Measurements from ENCODE around the gene PCSK2. TPM values are rescaled to one million over a fixed set of nuclear protein-coding genes. Genes with fewer than 3 reads are reported as not detected.

The PCSK2 gene
- total RNA-seq (2014; rRNA removed; shearing (Covaris generic); ENCODE audit: low replicate concordance), result not detected in 2 replicates

DNA sequence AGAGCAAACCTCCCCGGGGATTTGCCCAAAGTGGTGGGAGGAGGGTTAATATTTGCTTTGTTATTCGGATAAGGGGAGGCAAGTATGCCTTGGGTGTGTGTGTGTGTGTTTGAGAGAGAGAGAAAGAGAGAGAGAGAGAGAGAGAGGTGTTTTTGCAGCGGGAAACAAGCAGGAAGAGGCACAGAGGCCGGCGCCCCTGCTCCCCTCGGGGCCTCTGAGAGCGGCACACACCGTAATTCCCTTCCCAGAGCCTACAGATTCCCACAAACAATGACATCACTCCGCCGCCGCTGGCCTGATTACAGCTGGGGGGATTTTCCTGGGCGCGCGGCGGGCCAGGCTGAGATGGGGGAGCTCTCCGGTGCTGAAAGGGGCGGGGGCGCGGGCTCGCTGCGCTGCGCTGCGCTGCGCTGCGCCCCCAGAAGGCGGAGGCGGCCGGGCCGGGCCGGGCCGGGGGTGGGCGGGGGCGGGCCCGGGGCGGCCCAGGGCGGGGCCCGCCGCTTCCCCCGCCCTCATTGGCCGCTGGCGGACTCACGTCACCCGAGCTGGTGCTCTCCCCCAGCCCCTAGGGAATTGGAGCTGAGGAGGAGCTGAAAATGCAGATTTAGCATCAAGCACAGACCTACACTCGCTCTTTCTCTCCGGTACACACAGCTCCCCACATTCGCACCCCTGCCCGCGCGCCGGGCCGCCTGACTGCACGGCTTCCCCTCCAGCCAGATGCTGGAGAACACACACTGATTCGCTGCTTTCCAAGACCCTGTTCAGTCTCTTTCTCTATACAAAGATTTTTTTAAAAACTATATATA is at the start of gene PCSK2:
Gene PCSK2, plus strand, starts transcription at position 631 of the 809 bp plus-strand sequence. CDS start 266 bp downstream, outside the sequence.
- Histone ChIP-seq H3K27me3 (ENCODE audit: low read length) (no peaks in the 10 kb centered on the region), H3K4me2 (ENCODE audit: low read depth, low read length, poor library complexity, severe bottlenecking) (no peak within 1 kb of the TSS), H3K36me3 (ENCODE audit: insufficient read depth, low read length) (no peaks in the 10 kb centered on the region), H2AFZ (ENCODE audit: low read length) (no peak within 1 kb of the TSS), H4K20me1 (ENCODE audit: insufficient read depth, low read depth, low read length) (no peaks in the 10 kb centered on the region), H3K4me1 (ENCODE audit: low read length) (no peaks in the 10 kb centered on the region), H3K9me2 (replicated peaks; ENCODE audit: insufficient read depth, low read length) (no peaks in the 10 kb centered on the region), H3K9me3 (ENCODE audit: low read length) (no peaks in the 10 kb centered on the region), H3K79me2 (ENCODE audit: low read length) (no peaks in the 10 kb centered on the region), H3K27ac (ENCODE audit: low read length) (no peak within 1 kb of the TSS), H3K4me3 (ENCODE audit: low read length) (no peak within 1 kb of the TSS), H3K9ac (ENCODE audit: low read length) (no peak within 1 kb of the TSS)
- no peak for DNase-seq

DNA sequence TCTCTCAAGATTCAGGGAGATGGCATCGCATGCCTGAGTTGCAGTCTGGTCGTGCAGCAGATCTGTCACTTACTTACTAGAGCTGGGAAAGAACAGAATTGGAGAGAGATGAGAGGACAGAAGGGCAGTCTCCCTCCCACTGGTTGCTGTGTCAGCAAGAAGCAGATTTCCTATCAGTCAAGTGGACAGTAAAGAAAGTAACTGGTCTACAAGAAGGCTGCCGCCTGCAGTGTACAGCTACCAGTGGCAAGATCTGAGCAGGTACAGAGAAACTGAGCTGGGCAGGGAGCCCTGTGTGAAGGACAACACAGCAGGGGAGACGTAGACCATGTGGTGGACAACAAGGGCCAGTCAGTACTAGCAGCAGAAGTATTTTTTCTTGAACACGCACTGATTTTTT is 49.5 kb upstream of the PCSK2 start:
- DNase-seq, result no peak
- H3K4me2 ChIP-seq (ENCODE audit: low read depth, low read length, poor library complexity, severe bottlenecking), result no peak overlapping the region
- no peaks in the 10 kb centered on the region for H3K36me3 ChIP-seq (ENCODE audit: insufficient read depth, low read length)
- H4K20me1 ChIP-seq (ENCODE audit: insufficient read depth, low read depth, low read length), result no peaks in the 10 kb centered on the region
- H3K27ac ChIP-seq (ENCODE audit: low read length), result no peak overlapping the region
- peaks cover 6% of the 10 kb centered on the region for H3K9me3 ChIP-seq (ENCODE audit: low read length)
- H3K9me2 ChIP-seq (replicated peaks; ENCODE audit: insufficient read depth, low read length), result no peaks in the 10 kb centered on the region
- H3K4me3 ChIP-seq (ENCODE audit: low read length), result no peak overlapping the region
- H3K27me3 ChIP-seq (ENCODE audit: low read length), result no peaks in the 10 kb centered on the region
- no peaks in the 10 kb centered on the region for H3K79me2 ChIP-seq (ENCODE audit: low read length)
- H3K9ac ChIP-seq (ENCODE audit: low read length), result no peak overlapping the region
- H2AFZ ChIP-seq (ENCODE audit: low read length), result no peak overlapping the region
- no peaks in the 10 kb centered on the region for H3K4me1 ChIP-seq (ENCODE audit: low read length)

DNA sequence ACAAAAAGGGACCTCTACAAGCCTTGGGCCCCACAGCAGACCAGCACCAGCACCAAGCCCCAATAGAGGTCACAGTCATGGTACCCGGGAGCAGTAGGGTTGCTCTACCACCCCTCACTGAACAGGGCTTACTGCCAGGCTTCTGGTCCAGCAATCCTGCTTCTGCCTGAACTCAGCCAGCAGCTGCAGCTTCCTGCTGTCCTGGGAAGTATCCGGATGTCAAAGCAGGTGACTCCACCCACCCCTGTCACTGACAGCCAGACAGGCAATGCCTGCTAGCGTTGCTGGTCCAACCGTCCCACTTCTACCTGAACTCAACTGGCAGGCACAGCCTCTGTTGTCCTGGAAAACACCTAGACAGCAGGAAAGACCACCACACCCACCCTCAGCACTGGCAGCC is 47.0 kb upstream of the PCSK2 start:
- Histone ChIP-seq H3K9ac (ENCODE audit: low read length) (no peak overlapping the region), H3K4me2 (ENCODE audit: low read depth, low read length, poor library complexity, severe bottlenecking) (no peak overlapping the region), H3K9me2 (replicated peaks; ENCODE audit: insufficient read depth, low read length) (no peaks in the 10 kb centered on the region), H4K20me1 (ENCODE audit: insufficient read depth, low read depth, low read length) (no peaks in the 10 kb centered on the region), H3K27ac (ENCODE audit: low read length) (no peak overlapping the region), H3K79me2 (ENCODE audit: low read length) (no peaks in the 10 kb centered on the region), H3K4me3 (ENCODE audit: low read length) (no peak overlapping the region), H3K27me3 (ENCODE audit: low read length) (no peaks in the 10 kb centered on the region), H2AFZ (ENCODE audit: low read length) (no peak overlapping the region), H3K9me3 (ENCODE audit: low read length) (peaks cover 6% of the 10 kb centered on the region), H3K36me3 (ENCODE audit: insufficient read depth, low read length) (no peaks in the 10 kb centered on the region), H3K4me1 (ENCODE audit: low read length) (no peaks in the 10 kb centered on the region)
- DNase-seq, result no peak

DNA sequence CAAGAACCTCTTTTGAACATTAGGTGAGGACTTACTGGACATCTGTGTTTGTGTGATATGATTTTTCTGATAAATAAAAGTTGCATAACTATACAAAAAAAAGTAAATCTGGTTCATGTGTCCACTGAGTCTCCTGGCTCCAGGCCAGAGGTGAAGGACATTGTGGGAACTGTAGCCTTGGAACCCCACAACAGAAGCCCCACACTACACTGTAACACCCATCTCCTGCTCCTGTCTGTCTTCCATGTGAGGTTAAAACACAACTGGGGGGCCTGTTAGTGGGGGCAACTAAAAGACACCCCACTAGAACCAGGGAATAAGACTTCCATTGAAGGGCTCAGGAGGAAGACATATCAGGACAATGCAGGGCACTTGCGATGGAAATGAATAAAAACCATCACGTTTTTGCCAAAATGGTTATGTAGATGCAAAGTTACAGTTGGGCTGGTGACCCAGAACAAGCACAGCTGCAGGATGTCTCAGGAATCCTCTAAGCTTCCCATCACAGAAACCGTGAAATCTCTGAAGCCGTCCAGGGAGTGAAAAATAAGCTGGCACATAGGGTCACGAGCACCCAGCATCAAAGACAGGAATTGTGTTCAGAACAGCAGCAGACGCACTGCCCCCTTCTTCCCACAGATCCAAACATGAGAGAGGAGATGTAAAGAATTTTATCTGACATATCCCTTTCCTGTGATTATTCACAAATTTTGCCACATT is 36.7 kb upstream of the PCSK2 start:
- H3K4me2 ChIP-seq (ENCODE audit: low read depth, low read length, poor library complexity, severe bottlenecking), result no peak overlapping the region
- no peaks in the 10 kb centered on the region for H3K9me3 ChIP-seq (ENCODE audit: low read length)
- no peaks in the 10 kb centered on the region for H3K27me3 ChIP-seq (ENCODE audit: low read length)
- H4K20me1 ChIP-seq (ENCODE audit: insufficient read depth, low read depth, low read length), result no peaks in the 10 kb centered on the region
- no peak overlapping the region for H3K9ac ChIP-seq (ENCODE audit: low read length)
- no peak overlapping the region for H2AFZ ChIP-seq (ENCODE audit: low read length)
- DNase-seq, result no peak
- no peak overlapping the region for H3K27ac ChIP-seq (ENCODE audit: low read length)
- H3K79me2 ChIP-seq (ENCODE audit: low read length), result no peaks in the 10 kb centered on the region
- no peaks in the 10 kb centered on the region for H3K36me3 ChIP-seq (ENCODE audit: insufficient read depth, low read length)
- no peaks in the 10 kb centered on the region for H3K9me2 ChIP-seq (replicated peaks; ENCODE audit: insufficient read depth, low read length)
- no peaks in the 10 kb centered on the region for H3K4me1 ChIP-seq (ENCODE audit: low read length)
- H3K4me3 ChIP-seq (ENCODE audit: low read length), result no peak overlapping the region

- H3K9ac ChIP-seq (ENCODE audit: low read length), result no peak overlapping the region
- H3K36me3 ChIP-seq (ENCODE audit: insufficient read depth, low read length), result no peaks in the 10 kb centered on the region
- H3K9me2 ChIP-seq (replicated peaks; ENCODE audit: insufficient read depth, low read length), result no peaks in the 10 kb centered on the region
- H3K4me3 ChIP-seq (ENCODE audit: low read length), result no peak overlapping the region
- no peaks in the 10 kb centered on the region for H3K79me2 ChIP-seq (ENCODE audit: low read length)
- no peaks in the 10 kb centered on the region for H3K9me3 ChIP-seq (ENCODE audit: low read length)
- no peak overlapping the region for H2AFZ ChIP-seq (ENCODE audit: low read length)
- H4K20me1 ChIP-seq (ENCODE audit: insufficient read depth, low read depth, low read length), result no peaks in the 10 kb centered on the region
- H3K4me1 ChIP-seq (ENCODE audit: low read length), result no peaks in the 10 kb centered on the region
- DNase-seq, result no peak
- H3K27ac ChIP-seq (ENCODE audit: low read length), result no peak overlapping the region
- H3K4me2 ChIP-seq (ENCODE audit: low read depth, low read length, poor library complexity, severe bottlenecking), result no peak overlapping the region
- no peaks in the 10 kb centered on the region for H3K27me3 ChIP-seq (ENCODE audit: low read length)
These were observed 29.8 kb upstream of the PCSK2 start for GRCh38 chr20:17197041-17197440.

GRCh38 chr20:17202030-17202429 is 24.8 kb upstream of the PCSK2 start:
- H3K36me3 ChIP-seq (ENCODE audit: insufficient read depth, low read length), result no peaks in the 10 kb centered on the region
- no peak overlapping the region for H3K4me3 ChIP-seq (ENCODE audit: low read length)
- no peak overlapping the region for H3K9ac ChIP-seq (ENCODE audit: low read length)
- no peaks in the 10 kb centered on the region for H3K9me2 ChIP-seq (replicated peaks; ENCODE audit: insufficient read depth, low read length)
- H2AFZ ChIP-seq (ENCODE audit: low read length), result no peak overlapping the region
- no peaks in the 10 kb centered on the region for H3K27me3 ChIP-seq (ENCODE audit: low read length)
- H4K20me1 ChIP-seq (ENCODE audit: insufficient read depth, low read depth, low read length), result no peaks in the 10 kb centered on the region
- no peak overlapping the region for H3K4me2 ChIP-seq (ENCODE audit: low read depth, low read length, poor library complexity, severe bottlenecking)
- H3K27ac ChIP-seq (ENCODE audit: low read length), result no peak overlapping the region
- H3K79me2 ChIP-seq (ENCODE audit: low read length), result no peaks in the 10 kb centered on the region
- H3K4me1 ChIP-seq (ENCODE audit: low read length), result no peaks in the 10 kb centered on the region
- no peaks in the 10 kb centered on the region for H3K9me3 ChIP-seq (ENCODE audit: low read length)
- DNase-seq, result no peak

GRCh38 chr20:17202673-17203072 is 24.2 kb upstream of the PCSK2 start:
- Histone ChIP-seq H3K27ac (ENCODE audit: low read length) (no peak overlapping the region), H3K27me3 (ENCODE audit: low read length) (no peaks in the 10 kb centered on the region), H3K4me3 (ENCODE audit: low read length) (no peak overlapping the region), H2AFZ (ENCODE audit: low read length) (no peak overlapping the region), H4K20me1 (ENCODE audit: insufficient read depth, low read depth, low read length) (no peaks in the 10 kb centered on the region), H3K36me3 (ENCODE audit: insufficient read depth, low read length) (no peaks in the 10 kb centered on the region), H3K9me3 (ENCODE audit: low read length) (no peaks in the 10 kb centered on the region), H3K4me1 (ENCODE audit: low read length) (no peaks in the 10 kb centered on the region), H3K79me2 (ENCODE audit: low read length) (no peaks in the 10 kb centered on the region), H3K9me2 (replicated peaks; ENCODE audit: insufficient read depth, low read length) (no peaks in the 10 kb centered on the region), H3K9ac (ENCODE audit: low read length) (no peak overlapping the region), H3K4me2 (ENCODE audit: low read depth, low read length, poor library complexity, severe bottlenecking) (no peak overlapping the region)
- DNase-seq, result no peak

DNA sequence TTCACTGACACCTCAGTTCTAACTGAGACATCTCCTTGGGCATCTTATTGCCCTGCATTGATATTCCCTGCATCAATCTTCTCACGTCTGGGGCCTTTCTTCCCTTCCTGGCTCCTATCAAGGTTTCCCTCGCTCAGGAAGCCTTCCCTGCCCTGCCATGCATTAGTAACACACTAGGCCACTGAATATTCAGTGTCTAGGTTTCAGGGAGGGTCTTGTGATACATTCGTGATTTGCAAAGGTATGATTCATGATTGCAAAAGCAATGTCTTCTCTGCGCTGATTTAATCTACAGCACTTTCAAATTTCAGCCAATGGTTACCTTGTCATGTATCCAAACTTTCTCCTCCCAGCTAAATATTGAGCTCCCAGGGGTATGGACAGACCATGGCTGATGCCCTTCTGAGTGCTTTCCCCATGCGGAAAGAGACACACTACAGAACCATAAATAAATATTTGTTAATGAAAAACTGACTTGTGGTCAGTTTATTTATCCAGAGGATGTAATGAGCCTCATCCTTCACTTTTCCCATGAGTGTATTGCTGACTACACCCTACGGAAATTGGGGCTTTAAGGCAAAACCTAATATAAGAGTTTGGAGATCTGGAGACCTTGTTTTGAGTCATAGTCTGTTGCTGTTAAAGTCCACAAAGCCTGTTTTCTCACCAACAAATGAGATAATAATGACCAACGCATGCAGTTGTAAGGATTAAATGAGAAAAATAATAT is 21.6 kb upstream of the PCSK2 start:
- Histone ChIP-seq H3K4me1 (ENCODE audit: low read length) (no peaks in the 10 kb centered on the region), H4K20me1 (ENCODE audit: insufficient read depth, low read depth, low read length) (no peaks in the 10 kb centered on the region), H3K9me3 (ENCODE audit: low read length) (no peaks in the 10 kb centered on the region), H3K4me3 (ENCODE audit: low read length) (no peak overlapping the region), H3K9ac (ENCODE audit: low read length) (no peak overlapping the region), H3K79me2 (ENCODE audit: low read length) (no peaks in the 10 kb centered on the region), H3K4me2 (ENCODE audit: low read depth, low read length, poor library complexity, severe bottlenecking) (no peak overlapping the region), H3K36me3 (ENCODE audit: insufficient read depth, low read length) (no peaks in the 10 kb centered on the region), H3K27ac (ENCODE audit: low read length) (no peak overlapping the region), H3K9me2 (replicated peaks; ENCODE audit: insufficient read depth, low read length) (no peaks in the 10 kb centered on the region), H2AFZ (ENCODE audit: low read length) (no peak overlapping the region), H3K27me3 (ENCODE audit: low read length) (no peaks in the 10 kb centered on the region)
- DNase-seq, result no peak

All from Karpas-422 (cell line).